DMS53 (cell line): ENCODE measurements around the gene CDHR2.

ENCODE experiments used
- DNase-seq: peaks from one replicate; lab custom pipeline; 2025; lab: John Stamatoyannopoulos, UW

CDHR2 gene

DNA sequence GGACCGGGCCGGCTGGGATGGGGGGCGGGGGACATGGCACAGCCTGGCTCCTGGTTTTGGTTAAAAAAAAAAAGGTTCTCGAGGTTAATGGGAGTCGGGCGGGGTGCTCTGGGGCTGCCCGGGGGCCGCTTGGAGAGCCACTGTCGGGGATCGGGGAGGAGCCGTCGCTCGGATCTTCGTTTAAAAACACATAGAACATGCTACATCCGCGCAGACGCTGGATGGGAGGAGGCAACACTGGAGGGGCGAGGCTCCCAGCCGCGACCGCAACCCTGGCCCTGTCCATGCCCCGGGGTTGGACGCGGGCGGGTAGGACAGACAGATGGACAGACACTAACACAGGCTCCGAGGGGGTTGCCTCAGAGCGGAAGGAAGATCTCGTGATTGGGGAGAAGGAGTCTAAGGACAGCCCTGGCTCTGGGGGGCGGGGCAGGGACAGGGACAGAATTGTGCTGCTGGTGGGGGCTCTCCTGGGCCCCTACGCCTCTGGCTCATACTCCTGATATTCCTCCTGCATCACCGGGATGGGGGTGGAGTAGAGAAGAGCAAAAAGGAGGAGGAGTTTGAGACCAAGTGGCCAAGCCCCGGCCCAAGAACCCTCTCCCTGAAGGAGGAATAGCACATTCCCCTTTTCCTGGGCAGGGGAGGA, 71.3 kb downstream of the CDHR2 start:
- DNase-seq = peak; percentile 74

DNA sequence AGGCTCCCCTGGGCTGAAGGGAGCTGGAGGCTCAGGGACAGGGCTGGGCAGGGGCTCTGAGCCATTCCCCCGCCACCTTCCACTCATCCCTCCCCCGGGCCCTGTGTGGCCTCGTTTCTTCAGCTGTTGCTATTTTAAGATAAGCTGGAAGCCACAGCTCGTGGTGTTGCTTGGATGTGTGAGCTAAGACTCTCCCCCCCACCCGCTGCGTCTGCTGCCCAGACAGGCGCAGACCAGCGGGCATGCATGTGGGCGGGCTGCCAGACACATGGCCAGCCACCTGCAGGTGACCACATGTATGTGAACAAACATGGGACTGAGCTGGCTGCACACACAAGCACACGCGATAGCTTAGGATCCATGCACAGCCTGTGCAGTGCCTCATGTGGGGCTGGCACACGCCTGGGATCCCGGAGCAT, 72.5 kb downstream of the CDHR2 start:
- DNase-seq = no peak

DNA sequence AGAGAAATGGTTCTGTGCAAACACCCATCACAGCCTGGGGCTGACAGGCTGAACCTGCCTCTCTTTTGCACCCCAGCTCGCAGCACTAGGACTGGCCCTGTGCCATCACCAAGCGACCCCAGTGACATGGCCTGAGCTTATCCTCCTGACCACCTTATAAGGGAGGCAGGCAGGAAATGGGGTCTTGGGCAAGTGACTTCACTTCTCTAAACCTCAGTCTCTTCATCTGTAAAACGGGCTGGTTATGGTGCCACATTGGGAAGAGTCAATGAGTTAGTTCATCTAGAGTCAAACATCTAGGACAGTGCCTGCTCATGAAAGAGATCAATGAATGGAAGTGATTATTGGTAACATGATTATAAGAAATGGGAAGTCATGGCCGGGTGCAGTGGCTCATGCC, 75.0 kb downstream of the CDHR2 start:
- DNase-seq = no peak

DNA sequence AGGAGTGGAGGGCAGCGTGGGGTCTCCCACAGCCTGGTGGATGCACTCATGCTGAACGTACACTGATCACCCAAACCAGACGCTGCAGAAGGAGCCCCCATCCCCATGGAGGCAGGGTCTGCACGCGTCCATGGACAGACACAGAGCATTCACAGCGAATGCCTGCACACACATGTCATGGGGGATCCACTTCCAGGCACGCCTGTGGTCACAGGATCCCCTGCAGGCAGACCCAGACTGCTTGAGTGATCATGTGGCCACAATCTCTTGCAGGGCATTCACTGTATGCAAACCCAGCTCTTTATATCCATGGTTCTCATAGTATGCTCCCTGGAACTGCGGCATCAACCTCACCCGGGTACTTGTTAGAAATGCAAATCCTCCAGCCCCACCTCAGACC, 75.8 kb downstream of the CDHR2 start:
- no peak for DNase-seq

DNA sequence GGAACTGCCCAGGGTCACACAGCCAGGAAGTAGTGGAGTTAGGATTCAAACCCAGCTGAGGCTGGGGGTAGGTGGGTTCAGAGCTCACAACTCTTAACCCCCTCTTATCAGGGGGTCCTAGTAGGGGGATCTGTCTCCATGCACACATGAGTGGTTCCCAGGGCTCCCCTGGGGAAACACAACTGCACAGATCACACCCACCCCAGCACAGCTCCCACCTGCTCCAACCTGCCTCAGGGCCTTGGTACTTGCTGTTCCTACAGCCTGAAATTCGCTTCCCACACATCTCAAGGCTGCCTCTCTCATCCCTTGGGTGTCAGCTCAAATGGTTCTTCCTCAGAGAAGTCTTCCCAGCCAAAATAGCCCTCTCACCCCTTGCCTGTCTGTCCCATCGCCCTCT, 76.4 kb downstream of the CDHR2 start:
- DNase-seq = no peak

DNA sequence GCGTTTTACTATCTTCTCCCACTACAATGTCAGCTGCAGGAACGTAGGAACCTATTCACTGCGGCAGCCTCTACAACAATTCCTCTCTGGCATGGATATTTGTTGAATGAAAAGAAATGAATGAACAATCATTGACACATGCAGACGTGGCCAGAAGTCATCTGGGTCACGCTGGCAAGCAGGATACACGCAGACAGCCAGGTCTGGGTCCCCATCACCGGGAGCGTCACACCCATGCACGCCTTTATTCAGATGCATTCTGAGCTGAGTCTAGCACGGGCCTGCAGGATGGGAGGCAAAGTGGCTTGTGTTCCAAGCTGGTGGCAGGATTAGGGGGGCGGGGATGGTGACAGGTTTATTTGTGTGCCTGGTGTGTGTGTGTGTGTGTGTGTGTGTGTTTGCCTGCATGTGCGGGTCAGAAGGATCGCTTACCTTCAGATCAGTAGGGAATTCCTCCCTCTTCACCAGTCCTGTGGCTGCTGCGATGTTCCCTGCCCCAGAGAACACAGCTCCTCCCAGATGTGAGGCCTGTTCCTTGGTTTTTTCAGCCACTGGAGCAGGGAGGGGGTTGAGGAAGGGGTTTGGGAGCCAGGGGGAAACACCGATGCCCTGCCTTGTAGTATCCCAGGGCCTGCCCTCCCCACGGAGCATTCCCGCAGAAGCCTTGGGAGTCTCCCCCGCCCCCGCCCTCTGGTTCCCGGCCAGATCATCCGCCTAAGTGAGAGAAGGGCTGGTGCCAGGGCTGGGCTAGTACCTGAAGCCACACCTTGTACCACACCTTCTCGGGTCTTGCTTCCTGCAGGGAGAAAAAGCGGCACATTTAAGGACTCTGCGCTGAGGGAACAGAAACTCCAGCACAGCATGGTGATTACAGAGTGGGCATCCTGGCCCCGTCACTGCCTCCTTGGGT, 77.1 kb downstream of the CDHR2 start:
- DNase-seq = no peak

DNA sequence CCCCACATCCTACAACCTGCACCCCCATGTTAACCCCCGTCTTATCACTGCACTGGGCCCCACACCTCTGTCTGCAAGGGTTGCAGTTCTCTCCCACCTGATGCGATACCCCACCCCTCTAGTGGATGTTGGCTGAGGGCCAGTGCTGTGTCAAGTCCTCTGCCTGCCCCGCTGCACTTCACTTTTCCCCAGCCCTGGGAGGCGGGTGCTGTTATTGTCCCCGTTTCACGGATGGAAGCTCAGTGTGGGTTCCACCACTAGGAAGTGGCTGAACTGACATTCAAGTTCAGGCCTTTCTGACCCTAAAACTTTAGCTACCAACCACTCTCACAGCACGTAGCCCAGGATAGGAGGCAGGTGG, 77.7 kb downstream of the CDHR2 start:
- DNase-seq = no peak

DNA sequence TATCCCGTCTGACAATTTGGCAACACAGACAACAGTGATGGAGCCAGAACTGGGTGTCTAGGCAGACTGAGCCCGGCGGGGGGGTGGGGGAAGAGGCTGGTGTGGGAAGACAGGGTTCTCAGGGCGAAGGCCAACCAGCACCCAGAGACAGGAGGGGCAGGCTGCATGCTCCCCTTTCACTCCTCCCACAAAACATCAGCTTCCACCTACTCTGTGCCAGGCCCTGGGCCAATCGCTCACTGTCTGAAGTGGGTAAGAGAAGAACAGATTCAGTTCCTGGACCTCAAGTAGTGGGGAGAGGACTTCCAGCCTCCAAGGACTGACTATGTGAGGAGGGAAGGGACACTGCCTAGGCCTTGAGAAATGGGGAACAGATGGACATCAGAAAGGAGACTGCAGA, 78.4 kb downstream of the CDHR2 start:
- DNase-seq = no peak

DNA sequence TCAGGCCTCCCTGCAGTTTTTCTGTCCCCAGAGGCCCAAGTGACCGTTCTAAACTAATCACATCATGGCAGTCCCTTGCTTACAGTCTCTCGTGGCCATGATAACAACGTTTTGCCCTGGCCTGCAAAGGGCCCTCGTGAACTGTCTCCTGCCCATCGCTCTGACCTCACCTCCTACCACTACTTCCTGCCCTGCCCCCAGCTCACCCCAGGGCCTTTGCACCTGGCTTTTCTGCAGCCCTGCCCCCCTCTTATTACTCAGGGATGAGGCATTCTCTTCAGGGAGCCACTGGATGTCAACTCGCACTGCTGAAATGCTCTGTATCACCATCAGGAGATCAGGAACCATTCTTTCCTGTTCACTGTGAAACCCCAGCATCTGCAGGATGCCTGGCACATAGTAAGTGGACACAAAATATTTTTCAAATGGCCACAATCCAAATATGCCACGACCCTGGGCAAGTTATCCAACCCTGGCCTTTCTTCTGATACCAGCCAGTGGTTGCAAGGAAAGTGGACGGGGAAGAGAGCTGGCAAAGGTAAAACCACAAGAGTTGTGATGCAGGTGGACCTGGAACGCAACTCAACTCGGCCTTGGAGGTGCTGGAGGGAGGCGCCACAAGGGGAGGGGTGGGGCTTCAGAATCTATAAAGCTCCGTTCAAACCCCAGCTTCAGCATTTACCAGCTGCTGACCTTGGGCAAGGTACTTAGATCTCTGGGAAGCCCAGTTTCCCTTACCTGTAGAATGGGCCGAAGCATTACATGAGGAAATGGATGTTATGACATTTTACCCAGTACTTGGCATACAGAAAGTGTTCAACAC, 79.5 kb downstream of the CDHR2 start:
- no peak for DNase-seq

DNA sequence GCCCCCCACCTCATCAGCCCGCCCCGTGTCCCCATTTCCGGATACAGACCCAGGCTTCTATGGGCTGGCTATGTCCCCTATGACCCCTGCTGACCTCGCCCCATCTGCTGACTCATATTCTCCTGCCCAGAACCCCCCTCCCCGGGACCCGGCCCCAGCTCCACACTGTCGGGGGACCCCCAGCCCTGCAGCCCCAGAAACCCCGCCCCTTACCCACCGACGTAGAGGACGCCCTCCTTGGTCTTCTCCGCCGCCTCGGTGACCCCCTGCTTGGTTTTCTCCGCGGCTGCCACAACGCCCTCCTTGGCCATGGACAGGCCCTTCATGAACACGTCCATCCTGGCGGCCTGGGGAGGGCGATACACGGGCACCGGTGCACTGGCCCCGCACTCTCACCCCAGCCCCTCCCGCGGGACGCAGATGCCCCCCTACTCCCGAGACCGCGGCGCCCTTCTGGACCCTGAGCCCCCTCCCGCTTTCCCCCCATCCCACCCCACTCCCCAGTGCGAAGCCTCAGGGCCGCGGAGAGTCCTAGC, 80.2 kb downstream of the CDHR2 start:
- no peak for DNase-seq

DNA sequence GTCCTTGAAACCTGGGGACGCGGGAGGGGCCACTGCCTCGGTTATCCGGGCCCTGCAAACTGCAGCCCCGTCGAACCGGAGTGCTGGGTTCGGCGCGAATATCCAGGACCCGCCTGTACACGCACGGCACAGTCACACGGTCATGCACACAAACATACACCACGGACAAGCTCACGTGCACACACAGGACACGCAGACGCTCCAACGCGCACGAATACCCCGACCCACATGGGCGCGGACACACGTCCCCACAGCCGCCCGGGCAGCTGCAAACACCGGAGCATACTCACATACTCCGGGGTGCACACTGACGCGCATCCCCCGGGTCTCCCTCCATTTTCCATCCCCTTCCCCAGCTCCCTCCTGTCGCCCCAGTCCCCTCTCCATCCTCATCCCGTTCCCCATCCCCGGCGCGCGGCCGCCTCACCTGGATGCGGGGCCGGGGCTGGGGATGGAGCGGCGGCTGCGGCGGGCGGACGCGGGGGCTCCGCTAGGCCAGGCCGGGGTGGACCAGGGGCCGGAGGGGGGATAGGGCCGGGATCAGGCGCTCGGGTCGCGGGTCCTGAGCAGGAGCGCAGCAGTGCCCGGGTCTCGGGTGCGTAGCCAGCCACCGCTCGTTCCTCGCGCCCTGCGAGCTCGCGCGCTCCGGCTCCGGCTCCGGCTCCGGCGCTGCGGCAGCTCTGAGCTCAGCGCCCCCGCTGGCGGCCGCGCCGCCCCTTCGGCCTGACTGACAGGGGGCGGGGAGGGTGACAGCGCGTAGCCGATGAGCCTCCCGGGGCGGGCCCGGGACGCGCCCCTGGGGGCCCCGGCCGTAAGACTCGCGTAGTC, 80.9 kb downstream of the CDHR2 start, which contains the start of the genes EIF4E1B and SNCB:
Gene EIF4E1B (plus strand): TSS at position 823 of the 828 bp plus-strand sequence. CDS start 12,113 bp downstream, outside the sequence.
Gene SNCB (minus strand): TSS at position 682 of the 828 bp plus-strand sequence. CDS start 880 bp downstream, outside the sequence.
- peak; percentile 85 for DNase-seq

DNA sequence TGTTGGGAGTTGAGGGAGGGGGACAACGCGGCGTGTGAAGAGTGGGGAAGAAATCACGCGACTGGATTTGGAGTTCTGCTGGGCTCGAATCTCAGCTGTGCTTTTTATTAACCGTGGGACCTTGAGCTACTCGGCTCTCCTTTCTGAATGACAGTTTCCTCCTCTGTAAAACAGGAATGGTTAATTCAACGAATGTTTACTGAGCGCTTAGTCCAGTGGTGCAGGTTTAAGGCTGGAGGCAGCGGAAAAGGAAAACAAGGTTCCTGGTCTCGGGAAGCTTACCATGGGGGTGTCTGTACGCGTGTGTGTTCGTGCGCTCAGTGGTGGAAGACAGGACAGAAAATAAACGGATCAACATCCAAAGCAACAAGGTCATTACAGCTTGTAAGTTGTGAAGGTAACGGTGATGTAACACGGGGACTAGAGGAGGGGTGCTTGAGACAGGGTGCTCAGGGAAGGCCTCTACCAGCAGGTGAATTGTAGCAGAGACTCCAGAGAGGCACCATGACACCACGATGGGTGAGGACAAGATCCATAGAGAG, 81.6 kb downstream of the CDHR2 start:
- DNase-seq = peak; percentile 70

DNA sequence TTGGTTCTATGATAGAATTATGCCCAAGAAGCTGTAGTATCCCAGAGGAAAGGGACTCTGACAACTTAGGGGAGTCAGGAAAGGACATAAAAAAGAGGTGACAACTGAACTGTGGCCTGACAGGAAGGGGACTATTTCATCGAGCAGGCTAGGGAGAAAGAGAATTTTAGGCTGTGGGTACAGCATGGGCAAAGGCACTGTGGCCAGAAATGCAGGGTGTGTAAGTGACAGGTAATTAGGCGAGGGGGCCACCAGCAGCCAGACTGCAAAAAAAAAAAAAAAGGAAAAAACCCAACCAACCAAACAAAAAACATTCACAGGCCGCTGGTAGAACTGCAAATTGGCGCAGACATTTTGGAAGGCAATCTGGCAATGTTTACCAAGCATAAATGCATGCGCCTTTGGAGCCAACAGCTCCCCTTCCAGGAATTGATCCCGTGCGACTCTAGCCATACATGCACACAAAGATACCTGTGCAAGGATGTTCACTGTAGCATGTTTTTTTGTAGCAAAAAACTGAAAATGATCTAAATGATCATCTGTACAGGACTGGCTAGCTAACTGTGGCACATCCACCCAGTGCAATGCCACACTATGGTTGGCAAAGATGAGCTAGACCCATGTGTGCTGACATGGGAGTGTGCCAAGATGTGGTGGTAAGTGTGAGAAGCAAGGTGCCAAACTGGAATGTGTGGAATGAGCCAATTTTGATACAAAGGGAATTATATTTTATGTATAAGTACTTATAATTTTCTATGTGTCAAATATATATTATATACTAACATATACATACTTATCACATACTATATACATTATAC, 82.5 kb downstream of the CDHR2 start:
- DNase-seq = no peak

DNA sequence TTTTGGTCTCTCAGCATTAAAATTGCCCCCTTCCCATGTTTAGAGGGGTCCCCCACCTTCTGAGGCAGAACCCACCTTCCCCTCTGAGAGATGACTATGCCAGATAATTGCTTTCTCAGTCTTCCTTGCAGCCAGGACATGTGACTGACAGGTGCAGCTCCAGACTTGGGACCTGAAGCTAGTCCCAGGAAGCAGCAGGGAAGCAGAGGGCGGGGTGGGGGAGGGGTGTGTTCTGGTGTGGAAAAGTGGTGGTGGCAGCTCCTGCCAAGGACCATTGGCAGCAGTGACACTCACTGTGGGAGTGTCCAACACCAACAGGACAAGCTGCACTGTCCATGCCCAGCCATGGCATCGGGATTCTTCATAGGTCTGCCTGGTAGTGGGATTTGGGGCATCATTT, 83.6 kb downstream of the CDHR2 start:
- DNase-seq = peak; percentile 88

DNA sequence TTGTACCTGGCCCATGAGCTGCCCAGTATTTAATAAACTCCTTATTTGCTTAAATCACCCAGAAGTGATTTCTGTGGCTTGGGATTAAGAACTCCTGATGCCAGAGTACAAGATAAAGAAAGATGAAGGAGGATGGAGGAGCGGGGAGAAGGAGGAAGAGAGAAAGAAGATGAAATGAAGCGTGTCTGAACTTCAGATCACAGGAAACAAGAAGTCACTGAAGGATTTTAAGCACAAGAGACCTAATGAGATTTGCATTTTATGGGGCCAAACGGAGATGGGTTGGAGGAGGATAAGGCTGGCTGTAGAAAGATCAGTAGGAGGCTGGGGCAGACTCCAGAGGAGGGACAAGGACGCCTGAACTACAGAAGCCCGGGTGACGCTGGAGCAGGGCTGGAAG, 84.5 kb downstream of the CDHR2 start:
- no peak for DNase-seq

DNA sequence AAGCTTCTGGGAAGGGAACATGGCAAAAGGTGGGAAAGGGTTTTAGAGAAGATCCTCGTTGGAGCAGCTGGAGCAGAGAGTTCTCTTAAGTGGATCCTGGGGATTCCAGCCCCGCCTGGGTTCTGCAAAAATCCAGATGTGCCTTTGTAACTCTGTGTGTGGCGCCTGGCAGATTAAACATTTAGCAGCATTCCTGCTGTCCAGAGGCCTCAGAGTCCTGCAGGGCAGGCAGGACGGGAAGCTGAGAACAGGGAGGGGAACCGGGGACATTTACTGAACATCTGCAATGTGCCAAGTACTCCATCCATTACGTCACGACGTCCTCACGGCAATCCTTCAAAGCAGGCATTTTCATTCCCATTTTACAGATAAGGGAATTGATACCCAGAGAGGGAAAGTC, 87.3 kb downstream of the CDHR2 start:
- DNase-seq = peak; percentile 20

DNA sequence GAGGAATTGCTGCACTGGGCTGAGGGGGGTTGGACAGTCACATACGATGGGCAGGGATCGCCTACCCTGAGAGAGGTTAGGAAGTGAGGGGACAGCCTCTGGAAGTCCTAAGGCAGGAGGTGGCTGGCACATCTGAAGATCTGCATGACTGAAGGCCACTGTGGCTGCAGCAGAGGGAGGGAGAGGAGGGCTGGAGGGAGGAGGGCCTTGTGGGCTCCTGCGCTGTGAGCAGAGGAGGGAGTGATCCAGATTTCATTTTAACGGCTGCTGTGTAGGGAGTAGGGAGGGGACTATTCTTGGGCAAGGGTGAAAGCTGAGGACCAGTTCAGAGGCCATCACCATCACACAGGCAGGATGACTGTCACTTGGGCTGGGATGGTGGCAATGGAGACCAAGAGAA, 88.4 kb downstream of the CDHR2 start:
- no peak for DNase-seq

DNA sequence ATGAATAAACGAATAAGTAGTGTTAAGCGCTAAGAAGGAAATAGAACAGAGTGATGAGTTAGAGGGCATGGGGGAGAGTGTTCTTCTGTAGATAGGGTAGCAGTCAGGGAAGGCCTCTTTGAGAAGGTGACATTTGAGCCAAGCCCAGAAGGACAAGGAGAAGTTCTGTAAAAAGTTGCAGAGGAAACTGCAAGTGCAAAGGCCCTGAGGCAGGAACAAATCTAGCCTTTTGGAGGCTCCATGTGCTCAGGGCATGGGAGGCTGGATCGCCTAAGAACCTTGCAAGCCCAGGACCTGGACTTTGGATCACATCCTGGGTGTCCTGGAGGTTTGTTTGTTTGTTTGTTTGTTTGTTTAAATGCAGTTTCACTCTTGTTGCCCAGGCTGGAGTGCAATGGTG, 89.3 kb downstream of the CDHR2 start:
- no peak for DNase-seq

DNA sequence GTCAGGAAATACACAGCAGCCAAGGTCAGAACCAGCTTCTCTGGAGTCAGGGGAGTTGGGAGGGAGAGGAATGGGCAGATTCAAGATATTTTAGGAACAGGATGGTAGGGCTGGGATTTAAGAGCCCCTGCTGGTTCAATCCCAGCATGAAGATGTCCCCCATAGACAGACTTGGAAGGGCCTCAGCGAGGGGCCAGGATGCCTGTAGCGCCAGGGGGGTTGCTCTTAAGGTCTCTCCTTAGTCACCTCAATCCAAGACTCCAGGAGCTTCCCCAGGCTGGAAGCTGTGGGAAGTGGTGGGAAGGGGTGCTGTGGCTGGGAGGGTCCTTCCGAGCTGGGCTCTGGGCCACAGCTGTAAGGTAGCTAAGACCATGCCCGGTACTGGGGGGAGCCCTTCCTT, 90.1 kb downstream of the CDHR2 start:
- DNase-seq = no peak

DNA sequence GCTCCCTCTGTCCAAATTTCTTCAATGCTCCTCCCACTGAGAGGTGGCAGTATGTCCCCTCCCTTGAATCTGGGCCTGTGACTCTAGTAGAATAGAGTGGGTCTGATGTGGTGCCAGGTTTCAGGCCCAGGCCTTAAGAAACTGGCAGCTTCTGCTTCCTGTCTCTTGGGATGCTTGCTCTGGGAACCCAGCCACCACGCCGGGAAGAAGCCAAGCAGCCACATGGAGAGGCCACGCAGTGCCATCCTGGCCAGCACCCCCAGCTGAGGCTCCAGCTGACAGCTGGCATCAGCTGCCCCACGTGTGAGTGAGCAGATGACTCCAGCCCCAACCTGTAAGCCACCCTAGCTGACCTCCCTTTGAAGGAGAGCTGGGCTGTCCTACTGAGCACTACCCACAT, 90.8 kb downstream of the CDHR2 start:
- no peak for DNase-seq
